Measurements from ENCODE around the gene GLUD1. TPM values are rescaled to one million over a fixed set of nuclear protein-coding genes. Genes with fewer than 3 reads are reported as not detected.

The GLUD1 gene
- total and polyA plus RNA-seq, 5 donors from 2014 or later, result 122 to 157 (median 125) TPM

DNA sequence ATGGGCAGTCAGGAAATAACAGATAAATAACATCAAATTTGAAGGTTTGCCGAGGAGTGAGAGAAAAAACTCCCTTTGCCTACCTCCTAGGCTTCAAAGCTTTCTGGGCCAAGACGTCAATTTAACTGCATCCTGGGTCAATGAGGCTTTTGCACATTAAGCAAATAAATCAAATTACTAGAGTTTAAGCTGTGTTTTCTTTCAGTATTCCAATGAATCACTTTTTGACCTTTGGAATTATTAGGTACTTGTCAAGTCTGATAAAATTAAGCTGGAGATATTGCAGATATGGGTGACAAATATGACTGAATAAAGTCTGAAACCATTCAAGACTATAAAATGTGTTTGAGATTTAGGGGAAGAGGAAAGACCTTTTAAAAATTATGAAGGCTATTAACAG lies 22.2 kb downstream of the GLUD1 start:
- no peak overlapping the region for H3K27ac ChIP-seq (ENCODE audit: insufficient read depth, low read length, poor library complexity, severe bottlenecking)
- peaks cover 68% of the 10 kb centered on the region for H3K36me3 ChIP-seq (ENCODE audit: control insufficient read depth, insufficient read depth, low read length)
- Mint-ChIP-seq H3K27me3 (no peaks in the 10 kb centered on the region), H3K4me3 (peak overlapping the region in 1 of 4 donors; percentile 56), H3K9me3 (no peaks in the 10 kb centered on the region), H3K36me3 (peaks cover 26% of the 10 kb centered on the region), H3K27ac (no peak overlapping the region), H3K4me1 (peaks cover 6 to 21% (median 11%) of the 10 kb centered on the region in 4 donors)
- H3K9me3 ChIP-seq (ENCODE audit: control insufficient read depth in 2 of 2, low read length in 2 of 2), result no peaks in the 10 kb centered on the region
- no peaks in the 10 kb centered on the region for H3K27me3 ChIP-seq (ENCODE audit: control insufficient read depth, insufficient read depth, low read length)
- no peak for DNase-seq
- no peak overlapping the region for H3K4me3 ChIP-seq (ENCODE audit: low read depth, low read length)
- ATAC-seq (ENCODE audit: low read depth in 2 of 2), result no peak
- no peaks in the 10 kb centered on the region for H3K4me1 ChIP-seq (ENCODE audit: control insufficient read depth, insufficient read depth, low read length, poor library complexity, severe bottlenecking)

DNA sequence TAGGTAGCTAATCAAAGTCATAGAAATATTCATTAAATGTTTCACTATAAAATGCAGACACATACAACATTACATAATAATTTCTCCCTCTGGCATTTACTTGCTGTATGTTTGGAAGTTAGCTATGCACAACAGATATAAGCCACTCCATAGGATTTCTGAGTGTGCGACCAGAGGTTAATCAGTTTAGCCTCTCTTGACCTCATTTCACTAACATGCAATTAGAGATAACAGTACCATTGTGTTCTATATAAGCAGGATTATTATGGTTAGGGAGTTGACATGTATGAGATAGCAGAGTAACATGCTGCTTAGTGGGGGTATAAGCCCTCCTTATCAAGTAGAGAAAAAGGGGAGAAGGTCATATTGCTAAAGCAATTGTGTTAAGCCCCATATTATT lies 26.4 kb downstream of the GLUD1 start:
- DNase-seq (no peak), ATAC-seq (ENCODE audit: low read depth in 2 of 2) (no peak)
- Histone ChIP-seq H3K9me3 (ENCODE audit: control insufficient read depth in 2 of 2, low read length in 2 of 2) (no peaks in the 10 kb centered on the region), H3K36me3 (ENCODE audit: control insufficient read depth, insufficient read depth, low read length) (peaks cover 81% of the 10 kb centered on the region), H3K4me1 (ENCODE audit: control insufficient read depth, insufficient read depth, low read length, poor library complexity, severe bottlenecking) (no peaks in the 10 kb centered on the region), H3K27me3 (ENCODE audit: control insufficient read depth, insufficient read depth, low read length) (no peaks in the 10 kb centered on the region), H3K27ac (ENCODE audit: insufficient read depth, low read length, poor library complexity, severe bottlenecking) (no peak overlapping the region), H3K4me3 (ENCODE audit: low read depth, low read length) (no peak overlapping the region)
- no peak overlapping the region for H3K4me3 Mint-ChIP-seq
- no peak overlapping the region for H3K27ac Mint-ChIP-seq
- H3K36me3 Mint-ChIP-seq, result peaks cover 50% of the 10 kb centered on the region
- no peaks in the 10 kb centered on the region for H3K27me3 Mint-ChIP-seq
- H3K4me1 Mint-ChIP-seq, result peaks cover 2 to 14% (median 8%) of the 10 kb centered on the region in 4 donors
- H3K9me3 Mint-ChIP-seq, result no peaks in the 10 kb centered on the region

DNA sequence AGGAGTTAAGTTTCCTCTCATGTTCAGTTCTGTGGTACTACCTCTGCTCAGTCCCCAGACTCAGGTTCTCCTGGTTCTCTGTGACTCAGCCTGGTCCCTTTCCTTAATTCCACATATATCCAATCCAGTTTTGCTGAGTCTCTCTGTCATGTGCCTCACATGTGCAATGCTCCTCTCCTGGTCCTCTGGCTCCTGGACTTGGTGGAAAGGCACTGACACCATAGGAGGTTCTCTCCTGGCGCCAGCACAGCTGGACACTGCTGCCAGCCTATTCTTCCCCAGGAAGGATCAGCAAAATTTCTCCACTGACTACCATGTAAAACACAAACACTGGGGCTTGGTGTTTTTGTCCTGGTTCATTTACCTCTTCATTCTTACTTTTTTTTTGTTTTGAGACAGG lies 27.8 kb downstream of the GLUD1 start:
- no peak for ATAC-seq (ENCODE audit: low read depth in 2 of 2)
- Histone ChIP-seq H3K36me3 (ENCODE audit: control insufficient read depth, insufficient read depth, low read length) (peaks cover 80% of the 10 kb centered on the region), H3K4me1 (ENCODE audit: control insufficient read depth, insufficient read depth, low read length, poor library complexity, severe bottlenecking) (no peaks in the 10 kb centered on the region), H3K27ac (ENCODE audit: insufficient read depth, low read length, poor library complexity, severe bottlenecking) (no peak overlapping the region), H3K9me3 (ENCODE audit: control insufficient read depth in 2 of 2, low read length in 2 of 2) (no peaks in the 10 kb centered on the region), H3K27me3 (ENCODE audit: control insufficient read depth, insufficient read depth, low read length) (no peaks in the 10 kb centered on the region), H3K4me3 (ENCODE audit: low read depth, low read length) (no peak overlapping the region)
- Mint-ChIP-seq H3K9me3 (no peaks in the 10 kb centered on the region), H3K36me3 (peaks cover 52% of the 10 kb centered on the region), H3K27me3 (no peaks in the 10 kb centered on the region), H3K4me3 (no peak overlapping the region), H3K4me1 (peaks cover 1 to 12% (median 7%) of the 10 kb centered on the region in 4 donors), H3K27ac (peak overlapping the region; percentile 65 to 76 (median 71))
- no peak for DNase-seq

DNA sequence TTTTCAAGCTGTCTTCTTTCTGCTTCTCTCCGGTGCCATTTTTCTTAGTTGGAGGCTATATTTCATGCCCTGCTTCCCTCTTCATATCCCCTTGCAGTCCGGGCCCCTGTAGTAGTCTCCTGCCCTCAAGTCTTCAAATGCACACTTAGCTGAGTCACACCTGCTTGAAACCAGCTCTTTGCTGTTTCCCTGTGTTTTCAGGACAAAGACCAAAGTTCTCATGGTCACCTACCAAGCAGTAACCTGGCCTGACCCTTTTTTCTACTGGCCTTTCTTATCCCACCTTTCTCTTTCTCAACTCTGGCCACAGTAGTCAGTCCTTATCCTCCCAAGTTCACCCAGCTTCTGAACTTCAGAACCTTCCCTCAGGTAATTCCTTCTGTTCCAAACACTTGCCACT lies 28.5 kb downstream of the GLUD1 start:
- H3K27me3 ChIP-seq (ENCODE audit: control insufficient read depth, insufficient read depth, low read length), result no peaks in the 10 kb centered on the region
- H3K36me3 Mint-ChIP-seq, result peaks cover 47% of the 10 kb centered on the region
- H3K27ac ChIP-seq (ENCODE audit: insufficient read depth, low read length, poor library complexity, severe bottlenecking), result no peak overlapping the region
- no peak overlapping the region for H3K4me3 Mint-ChIP-seq
- no peaks in the 10 kb centered on the region for H3K9me3 ChIP-seq (ENCODE audit: control insufficient read depth in 2 of 2, low read length in 2 of 2)
- no peak for ATAC-seq (ENCODE audit: low read depth in 2 of 2)
- no peaks in the 10 kb centered on the region for H3K27me3 Mint-ChIP-seq
- H3K9me3 Mint-ChIP-seq, result no peaks in the 10 kb centered on the region
- peaks cover 84% of the 10 kb centered on the region for H3K36me3 ChIP-seq (ENCODE audit: control insufficient read depth, insufficient read depth, low read length)
- DNase-seq, result no peak
- H3K4me1 ChIP-seq (ENCODE audit: control insufficient read depth, insufficient read depth, low read length, poor library complexity, severe bottlenecking), result no peaks in the 10 kb centered on the region
- peak overlapping the region in 2 of 3 donors; percentile 65 to 76 for H3K27ac Mint-ChIP-seq
- peaks cover 0 to 7% (median 5%) of the 10 kb centered on the region in 4 donors for H3K4me1 Mint-ChIP-seq
- no peak overlapping the region for H3K4me3 ChIP-seq (ENCODE audit: low read depth, low read length)

DNA sequence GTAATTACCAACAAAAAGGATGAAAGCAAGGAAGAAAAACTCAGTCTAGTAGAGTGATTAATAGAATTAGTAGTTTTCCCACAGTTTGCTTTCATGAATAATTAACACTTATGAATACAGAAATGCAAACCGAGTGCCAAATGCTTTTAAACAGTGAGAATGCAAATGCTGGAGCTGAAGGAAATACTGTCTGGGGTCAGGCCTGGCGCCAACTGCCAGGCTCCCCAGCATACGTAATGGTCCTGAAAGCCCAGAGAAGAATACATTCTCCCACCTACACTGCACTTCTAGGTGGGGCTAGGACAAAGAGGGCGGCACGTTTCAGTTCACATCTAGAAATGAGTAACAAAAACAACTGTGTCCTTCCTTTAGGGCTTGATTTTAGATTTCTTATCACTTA lies 30.0 kb downstream of the GLUD1 start:
- ATAC-seq (ENCODE audit: low read depth in 2 of 2) (no peak), DNase-seq (no peak)
- Histone ChIP-seq H3K36me3 (ENCODE audit: control insufficient read depth, insufficient read depth, low read length) (peaks cover 88% of the 10 kb centered on the region), H3K27me3 (ENCODE audit: control insufficient read depth, insufficient read depth, low read length) (no peaks in the 10 kb centered on the region), H3K4me3 (ENCODE audit: low read depth, low read length) (no peak overlapping the region), H3K4me1 (ENCODE audit: control insufficient read depth, insufficient read depth, low read length, poor library complexity, severe bottlenecking) (no peaks in the 10 kb centered on the region), H3K9me3 (ENCODE audit: control insufficient read depth in 2 of 2, low read length in 2 of 2) (no peaks in the 10 kb centered on the region), H3K27ac (ENCODE audit: insufficient read depth, low read length, poor library complexity, severe bottlenecking) (no peak overlapping the region)
- Mint-ChIP-seq H3K36me3 (peaks cover 59% of the 10 kb centered on the region), H3K4me3 (no peak overlapping the region), H3K27me3 (no peaks in the 10 kb centered on the region), H3K4me1 (peaks cover 0 to 7% (median 5%) of the 10 kb centered on the region in 4 donors), H3K27ac (no peak overlapping the region), H3K9me3 (no peaks in the 10 kb centered on the region)

DNA sequence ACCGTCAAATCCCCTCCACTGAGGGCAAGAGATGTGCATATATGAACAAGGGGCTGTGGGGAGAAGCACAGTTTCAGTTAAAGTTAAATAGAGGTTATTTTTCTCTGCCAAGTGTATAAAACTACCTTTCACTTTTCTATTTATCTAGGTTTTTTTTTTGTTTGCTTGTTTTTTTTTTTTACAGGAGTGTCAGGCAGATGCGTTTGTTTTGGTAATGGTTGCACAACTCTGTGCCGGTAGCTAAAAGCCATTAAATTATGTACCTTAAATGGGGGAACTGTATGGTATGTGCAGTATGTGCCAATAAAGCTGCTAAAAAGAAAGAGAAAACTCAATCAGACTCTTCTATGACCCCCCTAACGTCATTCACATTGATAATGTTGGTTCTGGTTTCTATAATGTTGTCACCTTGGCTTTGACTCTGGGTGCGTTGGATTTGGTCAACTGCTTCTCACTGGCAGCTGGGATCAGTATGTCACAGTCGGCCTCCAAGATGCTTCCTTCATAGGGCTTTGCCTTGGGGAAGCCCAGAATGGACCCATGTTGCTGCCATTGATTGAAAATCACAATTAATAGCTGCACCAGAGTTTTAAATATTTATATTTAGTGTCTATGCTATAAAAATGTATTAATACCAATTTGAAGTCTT lies 34.2 kb downstream of the GLUD1 start:
- no peak for ATAC-seq (ENCODE audit: low read depth in 2 of 2)
- H3K4me3 ChIP-seq (ENCODE audit: low read depth, low read length), result no peak overlapping the region
- no peak overlapping the region for H3K27ac ChIP-seq (ENCODE audit: insufficient read depth, low read length, poor library complexity, severe bottlenecking)
- H3K27me3 ChIP-seq (ENCODE audit: control insufficient read depth, insufficient read depth, low read length), result no peaks in the 10 kb centered on the region
- Mint-ChIP-seq H3K4me3 (no peak overlapping the region), H3K9me3 (no peaks in the 10 kb centered on the region), H3K36me3 (peaks cover 47% of the 10 kb centered on the region), H3K27ac (no peak overlapping the region), H3K4me1 (no peaks in the 10 kb centered on the region), H3K27me3 (no peaks in the 10 kb centered on the region)
- peaks cover 86% of the 10 kb centered on the region for H3K36me3 ChIP-seq (ENCODE audit: control insufficient read depth, insufficient read depth, low read length)
- DNase-seq, result no peak
- H3K4me1 ChIP-seq (ENCODE audit: control insufficient read depth, insufficient read depth, low read length, poor library complexity, severe bottlenecking), result no peaks in the 10 kb centered on the region
- no peaks in the 10 kb centered on the region for H3K9me3 ChIP-seq (ENCODE audit: control insufficient read depth in 2 of 2, low read length in 2 of 2)

DNA sequence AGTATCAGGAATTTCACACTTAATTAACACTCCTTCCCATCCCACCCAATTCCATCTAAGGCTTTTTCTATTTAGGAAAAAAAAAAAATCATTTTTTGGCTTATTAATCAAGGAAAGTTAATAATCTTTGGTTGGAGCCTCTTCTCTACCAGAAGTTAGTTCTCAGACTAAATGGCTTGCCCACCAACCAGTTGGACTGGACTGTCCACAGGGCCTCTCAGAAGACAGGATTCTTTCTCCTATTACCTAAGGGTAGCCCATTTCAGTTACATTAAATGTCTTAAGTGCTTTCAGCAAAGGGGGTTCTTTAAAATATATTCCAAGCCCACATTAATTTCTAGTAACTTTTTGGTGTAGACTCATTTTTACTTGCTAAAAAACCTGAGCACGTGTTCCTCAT lies 35.2 kb downstream of the GLUD1 start:
- no peak overlapping the region for H3K4me3 Mint-ChIP-seq
- Histone ChIP-seq H3K4me1 (ENCODE audit: control insufficient read depth, insufficient read depth, low read length, poor library complexity, severe bottlenecking) (no peaks in the 10 kb centered on the region), H3K9me3 (ENCODE audit: control insufficient read depth in 2 of 2, low read length in 2 of 2) (no peaks in the 10 kb centered on the region), H3K27me3 (ENCODE audit: control insufficient read depth, insufficient read depth, low read length) (no peaks in the 10 kb centered on the region), H3K4me3 (ENCODE audit: low read depth, low read length) (no peak overlapping the region), H3K27ac (ENCODE audit: insufficient read depth, low read length, poor library complexity, severe bottlenecking) (no peak overlapping the region), H3K36me3 (ENCODE audit: control insufficient read depth, insufficient read depth, low read length) (peaks cover 88% of the 10 kb centered on the region)
- peaks cover 47% of the 10 kb centered on the region for H3K36me3 Mint-ChIP-seq
- DNase-seq, result no peak
- ATAC-seq (ENCODE audit: low read depth in 2 of 2), result no peak
- no peaks in the 10 kb centered on the region for H3K27me3 Mint-ChIP-seq
- no peaks in the 10 kb centered on the region for H3K4me1 Mint-ChIP-seq
- H3K9me3 Mint-ChIP-seq, result no peaks in the 10 kb centered on the region
- H3K27ac Mint-ChIP-seq, result no peak overlapping the region

DNA sequence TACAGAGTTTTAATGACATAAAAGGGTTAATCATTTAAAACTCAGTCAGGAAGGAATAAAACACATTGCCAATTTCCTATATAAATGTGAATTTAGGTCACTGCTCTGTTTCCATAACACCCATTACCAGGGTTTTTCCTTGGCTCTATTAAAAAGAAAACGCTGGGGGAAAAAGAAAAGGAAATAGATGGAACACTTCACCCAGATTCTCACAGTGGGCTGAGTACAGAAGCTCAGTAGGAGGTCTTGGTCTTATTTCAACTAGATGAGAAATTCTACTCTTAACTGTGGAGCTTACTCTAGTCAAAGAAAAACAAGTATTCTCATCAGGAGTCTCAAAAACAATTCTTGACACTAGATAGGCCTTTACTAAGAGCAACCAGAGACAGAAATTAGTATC lies 36.5 kb downstream of the GLUD1 start:
- Mint-ChIP-seq H3K27ac (no peak overlapping the region), H3K27me3 (no peaks in the 10 kb centered on the region), H3K4me3 (no peak overlapping the region), H3K9me3 (no peaks in the 10 kb centered on the region), H3K36me3 (peaks cover 37% of the 10 kb centered on the region), H3K4me1 (no peaks in the 10 kb centered on the region)
- DNase-seq, result no peak
- H3K4me1 ChIP-seq (ENCODE audit: control insufficient read depth, insufficient read depth, low read length, poor library complexity, severe bottlenecking), result no peaks in the 10 kb centered on the region
- H3K27ac ChIP-seq (ENCODE audit: insufficient read depth, low read length, poor library complexity, severe bottlenecking), result no peak overlapping the region
- no peak overlapping the region for H3K4me3 ChIP-seq (ENCODE audit: low read depth, low read length)
- no peak for ATAC-seq (ENCODE audit: low read depth in 2 of 2)
- peaks cover 89% of the 10 kb centered on the region for H3K36me3 ChIP-seq (ENCODE audit: control insufficient read depth, insufficient read depth, low read length)
- no peaks in the 10 kb centered on the region for H3K27me3 ChIP-seq (ENCODE audit: control insufficient read depth, insufficient read depth, low read length)
- no peaks in the 10 kb centered on the region for H3K9me3 ChIP-seq (ENCODE audit: control insufficient read depth in 2 of 2, low read length in 2 of 2)
